Middle frontal gyrus (tissue), 1 donor: ENCODE results near the gene CREB3L2.
"Not testable (repeated sequence)": the region's sequence is repeated elsewhere in the genome, so short reads cannot be mapped to it uniquely, and the experiment has no call there.

Experiments
- DNase-seq: peaks from one replicate; pipeline ENCODE4 v3.0.0-alpha.2; 2015; ENCODE audit warnings: low spot score; ENCODE audit errors: extremely low spot score

The CREB3L2 gene

GRCh38 chr7:137989590-137989989 is 12.3 kb downstream of the CREB3L2 start:
- DNase-seq: no peak

- DNase-seq: no peak
Measured at GRCh38 chr7:137989094-137989493, 12.8 kb downstream of the CREB3L2 start.

GRCh38 chr7:137987968-137988367 is 13.9 kb downstream of the CREB3L2 start:
- no peak for DNase-seq

- no peak for DNase-seq
Measured at GRCh38 chr7:137987563-137987962, 14.3 kb downstream of the CREB3L2 start.

- DNase-seq: no peak
Measured at GRCh38 chr7:137987018-137987349, 14.9 kb downstream of the CREB3L2 start.

GRCh38 chr7:137986252-137987017 is 15.5 kb downstream of the CREB3L2 start:
- no peak for DNase-seq

GRCh38 chr7:137985897-137986251 is 16.0 kb downstream of the CREB3L2 start:
- DNase-seq: no peak

GRCh38 chr7:137985253-137985896 is 16.5 kb downstream of the CREB3L2 start:
- no peak for DNase-seq

- DNase-seq: no peak
Measured at GRCh38 chr7:137984181-137985041, 17.5 kb downstream of the CREB3L2 start.

GRCh38 chr7:137983323-137984008 is 18.4 kb downstream of the CREB3L2 start:
- DNase-seq: no peak

GRCh38 chr7:137982394-137982793 is 19.5 kb downstream of the CREB3L2 start:
- DNase-seq: not testable (repeated sequence)

GRCh38 chr7:137981668-137982067 is 20.2 kb downstream of the CREB3L2 start:
- no peak for DNase-seq

GRCh38 chr7:137981175-137981574 is 20.7 kb downstream of the CREB3L2 start:
- DNase-seq: no peak

- DNase-seq: no peak
Measured at GRCh38 chr7:137980308-137980707, 21.6 kb downstream of the CREB3L2 start.

- DNase-seq: no peak
Measured at GRCh38 chr7:137978464-137979237, 23.2 kb downstream of the CREB3L2 start.

GRCh38 chr7:137977173-137977572 is 24.7 kb downstream of the CREB3L2 start:
- no peak for DNase-seq

- DNase-seq: no peak
Measured at GRCh38 chr7:137976696-137977095, 25.2 kb downstream of the CREB3L2 start.

GRCh38 chr7:137976232-137976631 is 25.7 kb downstream of the CREB3L2 start:
- no peak for DNase-seq

- no peak for DNase-seq
Measured at GRCh38 chr7:137975768-137976167, 26.1 kb downstream of the CREB3L2 start.

GRCh38 chr7:137975221-137975620 is 26.7 kb downstream of the CREB3L2 start:
- peak; percentile 18 for DNase-seq

- no peak for DNase-seq
Measured at GRCh38 chr7:137974766-137975165, 27.1 kb downstream of the CREB3L2 start.
